Neuronal stem cell (in vitro differentiated cells): ENCODE data around the gene PRR3. TPM values are rescaled to one million over a fixed set of nuclear protein-coding genes. Genes with fewer than 3 reads are reported as not detected.

Experiments used
- DNase-seq: peaks from one replicate; pipeline ENCODE4 v3.0.0-alpha.2; 2013; ENCODE audit warnings: low spot score
- H2AFZ ChIP-seq: one replicate; pipeline ENCODE4 v1.6.1; 2013; ENCODE audit warnings: mild to moderate bottlenecking, low read length, inconsistent platforms
- H2AK5ac ChIP-seq: 2 replicates; pipeline ENCODE4 v1.6.1; 2013; ENCODE audit warnings: low read depth, mild to moderate bottlenecking, inconsistent platforms, low read length, moderate library complexity, mixed read lengths
- H2BK120ac ChIP-seq: 2 replicates; pipeline ENCODE4 v1.6.1; 2013; ENCODE audit warnings: low read depth, mild to moderate bottlenecking, inconsistent platforms, low read length, moderate library complexity, mixed read lengths
- H2BK12ac ChIP-seq: one replicate; pipeline ENCODE4 v1.6.1; 2013; ENCODE audit warnings: low read length, inconsistent platforms
- H2BK15ac ChIP-seq: 2 replicates; pipeline ENCODE4 v1.6.1; 2013; ENCODE audit warnings: mild to moderate bottlenecking, low read length, inconsistent platforms, mixed read lengths
- H2BK5ac ChIP-seq: one replicate; pipeline ENCODE4 v1.6.1; 2013; ENCODE audit warnings: inconsistent platforms, mild to moderate bottlenecking, low read length, moderate library complexity
- H3K14ac ChIP-seq: one replicate; pipeline ENCODE4 v1.6.1; 2013; ENCODE audit warnings: low read length, inconsistent platforms
- H3K18ac ChIP-seq: 2 replicates; pipeline ENCODE4 v1.6.1; 2013; ENCODE audit warnings: low read length, inconsistent platforms
- H3K23ac ChIP-seq: 2 replicates; pipeline ENCODE4 v1.6.1; 2013; ENCODE audit warnings: low read depth, mild to moderate bottlenecking, mixed read lengths, low read length, inconsistent platforms; ENCODE audit not compliant: poor library complexity
- H3K27ac ChIP-seq: replicated peaks from 3 replicates; pipeline ENCODE4 v1.5.1; 2013; ENCODE audit warnings: low read length, inconsistent platforms
- H3K27me3 ChIP-seq, 3 experiments: 2 replicates each; pipeline ENCODE4 v1.6.1; 2013; ENCODE audit warnings: low read length in 3 of 3, mild to moderate bottlenecking in 2 of 3, inconsistent platforms in 1 of 3, low read depth in 1 of 3, mixed read lengths in 1 of 3, moderate library complexity in 1 of 3; ENCODE audit not compliant: control insufficient read depth in 3 of 3, insufficient read depth in 3 of 3
- H3K36me3 ChIP-seq, 2 donors: replicated peaks in 1 of 2; 2 replicates each; pipeline ENCODE4 v1.6.1; 2013; ENCODE audit warnings: low read length in 2 of 2; ENCODE audit not compliant: control insufficient read depth in 2 of 2, insufficient read depth in 2 of 2
- H3K4ac ChIP-seq: 2 replicates; pipeline ENCODE4 v1.6.1; 2013; ENCODE audit warnings: inconsistent platforms, mild to moderate bottlenecking, low read length, moderate library complexity
- H3K4me1 ChIP-seq, 2 donors: 1 replicate in 1 of 2; 2 replicates in 1 of 2; pipeline ENCODE4 v1.6.1; 2013; ENCODE audit warnings: low read length in 2 of 2, low read depth in 1 of 2; ENCODE audit not compliant: control insufficient read depth in 2 of 2, insufficient read depth in 1 of 2
- H3K4me2 ChIP-seq: one replicate; pipeline ENCODE4 v1.6.1; 2013; ENCODE audit warnings: mild to moderate bottlenecking, low read length, inconsistent platforms; ENCODE audit not compliant: insufficient read depth, poor library complexity, severe bottlenecking
- H3K4me3 ChIP-seq, 2 donors: 2 replicates each; pipeline ENCODE4 v1.5.1; 2013; ENCODE audit warnings: low read length in 2 of 2, mild to moderate bottlenecking in 2 of 2, inconsistent platforms in 1 of 2, moderate library complexity in 1 of 2
- H3K79me1 ChIP-seq: one replicate; pipeline ENCODE4 v1.6.1; 2013; ENCODE audit warnings: low read depth, mild to moderate bottlenecking, inconsistent platforms, low read length, moderate library complexity
- H3K9ac ChIP-seq: one replicate; pipeline ENCODE4 v1.6.1; 2013; ENCODE audit warnings: mild to moderate bottlenecking, low read depth, low read length, inconsistent platforms; ENCODE audit not compliant: poor library complexity
- H3K9me3 ChIP-seq, 2 donors: replicated peaks in 1 of 2; 2 replicates each; pipeline versions ENCODE3 to v1.6.1; 2013; ENCODE audit warnings: low read length in 2 of 2, mild to moderate bottlenecking in 2 of 2, inconsistent platforms in 1 of 2, low read depth in 1 of 2, mixed read lengths in 1 of 2, moderate library complexity in 1 of 2; ENCODE audit not compliant: control insufficient read depth in 2 of 2, insufficient read depth in 1 of 2
- H4K8ac ChIP-seq: one replicate; pipeline ENCODE4 v1.6.1; 2013; ENCODE audit warnings: low read depth, mild to moderate bottlenecking, inconsistent platforms, low read length, moderate library complexity
- H4K91ac ChIP-seq: one replicate; pipeline ENCODE4 v1.6.1; 2013; ENCODE audit warnings: low read length, low read depth, mild to moderate bottlenecking, inconsistent platforms; ENCODE audit not compliant: poor library complexity
- WGBS, 2 donors: extraction: QIAGEN DNeasy Blood & Tissue Kit; methylation state at CpG; one replicate each; pipeline ENCODE4 v1.1.7; 2013; ENCODE audit warnings: missing lambda C conversion rate in 2 of 2, mixed read lengths in 1 of 2; ENCODE audit not compliant: insufficient read length in 2 of 2, insufficient replicate concordance in 1 of 2; ENCODE audit errors: extremely low coverage in 2 of 2; 5-methylcytosine and 5-hydroxymethylcytosine counted together
- polyA plus RNA-seq, 2 experiments: library from polyadenylated mRNA; stranded (reverse); fragments of 200-250 nt; gene quantifications; one replicate each; pipeline ENCODE4 v1.2.3, GENCODE V29; 2013

Gene PRR3, protein sequence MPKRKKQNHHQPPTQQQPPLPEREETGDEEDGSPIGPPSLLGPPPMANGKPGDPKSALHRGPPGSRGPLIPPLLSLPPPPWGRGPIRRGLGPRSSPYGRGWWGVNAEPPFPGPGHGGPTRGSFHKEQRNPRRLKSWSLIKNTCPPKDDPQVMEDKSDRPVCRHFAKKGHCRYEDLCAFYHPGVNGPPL
- 44.2 TPM for polyA plus RNA-seq (2013, experiment 1 of 2)
- polyA plus RNA-seq (2013, experiment 2 of 2) = 43.6 TPM

DNA sequence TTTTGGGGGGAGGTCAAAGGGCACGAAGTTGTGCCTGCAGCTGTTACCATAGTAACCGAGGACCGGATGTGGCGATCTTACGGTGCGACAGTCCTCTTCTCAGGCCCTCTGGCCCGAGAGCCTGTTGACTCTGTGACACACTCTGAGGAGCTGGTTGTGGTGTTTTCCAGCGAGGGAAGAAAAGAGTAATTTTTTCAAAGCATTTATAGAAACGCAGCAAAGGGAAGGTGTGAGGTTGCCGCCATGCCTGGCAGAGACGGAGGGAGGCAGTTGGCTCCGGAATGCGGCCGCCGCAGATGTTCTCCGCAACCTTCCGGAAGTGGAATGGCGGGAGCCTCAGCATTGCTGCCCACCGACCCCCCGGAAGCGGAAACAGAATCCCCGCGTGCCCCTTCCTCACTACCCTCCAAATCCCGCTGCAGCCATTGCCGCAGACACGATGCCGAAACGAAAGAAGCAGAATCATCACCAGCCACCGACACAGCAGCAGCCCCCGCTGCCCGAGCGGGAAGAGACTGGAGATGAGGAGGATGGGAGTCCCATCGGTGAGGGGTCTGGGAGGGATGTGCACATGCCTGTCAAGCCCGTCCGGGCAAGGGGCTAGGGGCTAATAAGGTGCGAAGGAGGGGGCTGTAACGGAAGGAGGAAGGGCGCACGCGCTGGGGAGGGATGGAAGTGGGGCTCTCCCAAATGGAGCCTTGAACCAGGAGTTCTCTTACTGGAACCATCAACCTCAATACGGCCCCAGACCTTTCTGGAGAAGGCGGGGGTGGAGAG lies at the start of gene PRR3:
Gene PRR3 (plus strand): TSS at position 390 of the 777 bp plus-strand sequence. CDS start 50 bp downstream, at position 440.
- peak within 1 kb of the TSS; percentile 66 for H2BK12ac ChIP-seq
- H2BK15ac ChIP-seq = peak within 1 kb of the TSS; percentile 84
- DNase-seq = peak; percentile 90
- peak within 1 kb of the TSS; percentile 95 for H3K27ac ChIP-seq
- peak within 1 kb of the TSS; percentile 90 to 95 for H3K4me3 ChIP-seq
- peak within 1 kb of the TSS; percentile 89 for H4K8ac ChIP-seq
- H3K27me3 ChIP-seq = no peaks in the 10 kb centered on the region
- peaks cover 0 to 7% of the 10 kb centered on the region in 2 donors for H3K4me1 ChIP-seq
- peak within 1 kb of the TSS; percentile 99 for H3K9ac ChIP-seq
- peak within 1 kb of the TSS; percentile 97 for H3K23ac ChIP-seq
- peak within 1 kb of the TSS; percentile 99 for H3K18ac ChIP-seq
- peak within 1 kb of the TSS; percentile 40 for H2AK5ac ChIP-seq
- H3K14ac ChIP-seq = no peak within 1 kb of the TSS
- H2BK5ac ChIP-seq = peak within 1 kb of the TSS; percentile 97
- H3K4ac ChIP-seq = no peak within 1 kb of the TSS
- peak within 1 kb of the TSS; percentile 45 for H4K91ac ChIP-seq
- H3K36me3 ChIP-seq = peaks cover 19 to 58% of the 10 kb centered on the region in 2 donors
- peak within 1 kb of the TSS; percentile 98 for H2BK120ac ChIP-seq
- H3K9me3 ChIP-seq = no peaks in the 10 kb centered on the region
- peak within 1 kb of the TSS; percentile 100 for H2AFZ ChIP-seq
- no CpG with 5 or more reads among the region's 42 CpGs for WGBS, 2 donors
- peaks cover 6% of the 10 kb centered on the region for H3K79me1 ChIP-seq
- peak within 1 kb of the TSS; percentile 89 for H3K4me2 ChIP-seq

DNA sequence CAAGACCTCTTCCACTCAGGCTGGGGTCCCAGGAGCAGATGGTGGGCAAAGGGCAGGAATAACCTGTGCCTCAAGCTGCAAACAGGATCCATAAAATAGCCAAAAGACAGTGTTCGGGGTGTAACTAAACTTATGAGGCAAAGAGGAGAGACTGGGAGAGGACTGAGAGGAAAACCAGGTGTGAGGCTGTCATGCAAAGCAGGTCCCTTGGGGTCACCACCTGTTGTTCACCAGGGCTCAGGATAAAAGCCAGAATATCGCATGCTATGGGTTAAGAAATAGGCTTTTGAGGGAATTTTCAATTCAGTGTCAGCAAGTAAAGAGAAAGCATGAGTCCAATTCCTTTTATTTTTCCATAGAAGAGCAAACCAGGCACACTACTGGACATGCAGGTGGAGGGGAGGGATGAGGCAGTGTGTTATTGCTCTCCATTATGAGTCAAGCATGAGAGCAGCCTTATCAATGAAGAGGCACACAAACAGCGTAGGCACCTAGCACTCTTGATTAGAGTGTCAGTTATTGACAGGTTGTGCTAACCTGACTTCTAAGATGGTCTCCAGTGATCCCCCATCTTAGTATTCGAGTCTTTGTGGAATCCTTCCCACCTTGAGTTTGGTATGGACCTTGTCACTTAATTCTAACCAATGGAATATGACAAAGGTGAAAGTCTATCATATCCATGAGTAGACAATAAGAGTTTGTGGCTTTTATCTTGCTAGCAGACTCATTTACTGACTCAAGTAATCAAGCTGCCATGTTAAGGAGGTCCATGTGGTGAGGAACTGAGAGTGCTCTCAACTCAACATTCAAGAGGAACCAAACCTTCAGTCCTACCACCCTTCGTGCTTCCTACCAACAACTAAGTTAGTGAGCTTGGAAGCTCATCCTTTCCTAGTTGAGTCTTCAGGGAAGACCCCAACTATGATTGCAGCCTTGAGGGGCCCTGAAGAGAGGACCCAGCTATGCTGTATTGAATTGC lies 49.0 kb upstream of the PRR3 start:
- H3K4me2 ChIP-seq = no peak overlapping the region
- peaks cover 0 to 10% (median 0%) of the 10 kb centered on the region in 3 experiments for H3K27me3 ChIP-seq
- H3K9me3 ChIP-seq = no peaks in the 10 kb centered on the region
- no peak overlapping the region for H2BK12ac ChIP-seq
- H3K36me3 ChIP-seq = no peaks in the 10 kb centered on the region
- H3K79me1 ChIP-seq = no peaks in the 10 kb centered on the region
- H3K27ac ChIP-seq = no peak overlapping the region
- H2BK5ac ChIP-seq = no peak overlapping the region
- H3K18ac ChIP-seq = no peak overlapping the region
- WGBS, 2 donors = no CpG with 5 or more reads among the region's 5 CpGs
- H2BK120ac ChIP-seq = no peak overlapping the region
- H3K4ac ChIP-seq = no peak overlapping the region
- no peak overlapping the region for H2AK5ac ChIP-seq
- H4K91ac ChIP-seq = no peak overlapping the region
- no peak for DNase-seq
- H3K9ac ChIP-seq = no peak overlapping the region
- H2BK15ac ChIP-seq = no peak overlapping the region
- H3K14ac ChIP-seq = no peak overlapping the region
- H3K4me3 ChIP-seq = no peak overlapping the region
- H4K8ac ChIP-seq = no peak overlapping the region
- no peak overlapping the region for H3K23ac ChIP-seq
- H3K4me1 ChIP-seq = peaks cover 0 to 3% of the 10 kb centered on the region in 2 donors
- H2AFZ ChIP-seq = no peak overlapping the region

DNA sequence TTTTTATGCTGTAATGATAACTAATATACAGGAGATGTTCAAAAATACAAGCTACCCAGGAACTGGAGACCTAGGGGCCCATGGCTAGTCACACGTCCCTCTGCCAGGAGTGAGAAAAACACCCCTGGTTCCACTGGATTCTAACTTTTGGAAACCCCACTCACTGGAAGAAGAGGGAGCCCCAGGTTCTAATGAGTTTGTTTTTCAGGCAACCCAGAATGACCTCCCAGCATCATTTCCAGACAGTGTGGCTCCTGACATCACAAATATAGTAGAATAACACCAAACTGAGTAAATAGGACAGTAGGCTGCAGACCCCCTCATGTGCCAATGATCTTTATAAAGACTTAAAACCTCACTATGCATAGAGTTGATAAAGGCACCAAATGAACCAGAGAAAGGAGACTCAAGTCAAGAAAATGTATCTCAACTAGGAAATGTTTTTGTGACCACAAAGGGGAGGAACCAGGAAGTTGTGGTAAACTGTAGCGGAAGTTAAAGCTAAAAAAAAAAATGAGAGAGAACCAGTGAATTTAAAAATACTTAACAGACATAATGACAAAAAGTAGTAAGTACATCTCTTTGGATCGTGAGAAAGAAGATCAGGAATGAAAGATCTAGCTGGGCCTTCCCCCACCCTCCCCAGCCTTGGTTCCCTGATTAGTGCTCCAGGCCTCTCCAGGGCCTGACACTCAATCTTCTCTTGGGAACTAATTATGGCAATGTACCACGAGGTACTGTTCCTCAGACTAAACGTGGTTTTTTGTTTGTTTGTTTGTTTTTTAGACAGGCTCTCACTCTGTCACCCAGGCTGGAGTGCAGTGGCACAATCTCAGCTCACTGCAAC lies 48.0 kb upstream of the PRR3 start:
- no peak overlapping the region for H4K91ac ChIP-seq
- H3K4me2 ChIP-seq = no peak overlapping the region
- no peak overlapping the region for H3K23ac ChIP-seq
- no peaks in the 10 kb centered on the region for H3K9me3 ChIP-seq
- H2BK12ac ChIP-seq = no peak overlapping the region
- WGBS, 2 donors = no CpG with 5 or more reads among the region's 5 CpGs
- H2BK5ac ChIP-seq = no peak overlapping the region
- H3K4ac ChIP-seq = no peak overlapping the region
- H3K4me3 ChIP-seq = no peak overlapping the region
- H3K18ac ChIP-seq = no peak overlapping the region
- H2AFZ ChIP-seq = no peak overlapping the region
- H3K36me3 ChIP-seq = no peaks in the 10 kb centered on the region
- H3K27me3 ChIP-seq = peaks cover 0 to 10% (median 0%) of the 10 kb centered on the region in 3 experiments
- DNase-seq = no peak
- no peak overlapping the region for H3K9ac ChIP-seq
- H3K27ac ChIP-seq = no peak overlapping the region
- H4K8ac ChIP-seq = no peak overlapping the region
- H3K79me1 ChIP-seq = no peaks in the 10 kb centered on the region
- no peak overlapping the region for H3K14ac ChIP-seq
- H2AK5ac ChIP-seq = no peak overlapping the region
- H2BK15ac ChIP-seq = no peak overlapping the region
- no peak overlapping the region for H2BK120ac ChIP-seq
- peaks cover 0 to 3% of the 10 kb centered on the region in 2 donors for H3K4me1 ChIP-seq
